ENCODE data around the gene SMYD3.

GRCh38 chr1:245710961-245711903, 795.8 kb downstream of the SMYD3 start:
- TF ChIP-seq POLR2A (IDR thresholded peaks at IDR 0.05) (no peak), CTCF (IDR thresholded peaks at IDR 0.05) (no peak)
